HG02571 (cell line): ENCODE data around the gene NCR3LG1.
"Not testable (repeated sequence)": the region's sequence is repeated elsewhere in the genome, so short reads cannot be mapped to it uniquely, and the experiment has no call there.

Source experiments
- ATAC-seq: cut with Tn5 transposase; IDR thresholded peaks from one replicate; pipeline ENCODE4 v1.9.1; 2021; ENCODE audit warnings: mild to moderate bottlenecking, moderate library complexity; ENCODE audit not compliant: unreplicated experiment

Gene NCR3LG1

GRCh38 chr11:17408641-17409040 is 57.0 kb downstream of the NCR3LG1 start:
- no peak for ATAC-seq

GRCh38 chr11:17410606-17411379 is 59.2 kb downstream of the NCR3LG1 start:
- ATAC-seq: no peak

GRCh38 chr11:17411418-17411817 is 59.8 kb downstream of the NCR3LG1 start:
- ATAC-seq: no peak

GRCh38 chr11:17412488-17413180 is 61.0 kb downstream of the NCR3LG1 start:
- no peak for ATAC-seq

- ATAC-seq: no peak
Measured at GRCh38 chr11:17413414-17414316, 62.1 kb downstream of the NCR3LG1 start.

- no peak for ATAC-seq
Measured at GRCh38 chr11:17414317-17414737, 62.7 kb downstream of the NCR3LG1 start.

- no peak for ATAC-seq
Measured at GRCh38 chr11:17414992-17415391, 63.4 kb downstream of the NCR3LG1 start.

- no peak for ATAC-seq
Measured at GRCh38 chr11:17415523-17416104, 64.0 kb downstream of the NCR3LG1 start.

GRCh38 chr11:17416492-17416891 is 64.9 kb downstream of the NCR3LG1 start:
- ATAC-seq: no peak

GRCh38 chr11:17418444-17419081 is 67.0 kb downstream of the NCR3LG1 start:
- no peak for ATAC-seq

GRCh38 chr11:17421781-17422180 is 70.2 kb downstream of the NCR3LG1 start:
- no peak for ATAC-seq

- ATAC-seq: no peak
Measured at GRCh38 chr11:17423533-17424310, 72.1 kb downstream of the NCR3LG1 start.

- ATAC-seq: not testable (repeated sequence)
Measured at GRCh38 chr11:17426233-17426632, 74.6 kb downstream of the NCR3LG1 start.
